Limb (tissue), 2 donors: ENCODE results near the gene TSHZ3.
A peak's percentile ranks its signal among the peaks of the same experiment; 100 is the strongest.

Experiments
- DNase-seq, 2 donors: peaks; one replicate each; pipeline ENCODE4 v3.0.0-alpha.2; 2016; ENCODE audit errors: extremely low spot score in 2 of 2

Gene TSHZ3

GRCh38 chr19:31290931-31291590 lies 58.2 kb downstream of the TSHZ3 start:
- no peak for DNase-seq

- DNase-seq = no peak
Observed at GRCh38 chr19:31289976-31290375, 59.3 kb downstream of the TSHZ3 start.

- no peak for DNase-seq
Observed at GRCh38 chr19:31289381-31289880, 59.8 kb downstream of the TSHZ3 start.

GRCh38 chr19:31286491-31286890 lies 62.7 kb downstream of the TSHZ3 start:
- no peak for DNase-seq

- DNase-seq = peak in 1 of 2 donors; percentile 36
Observed at GRCh38 chr19:31285744-31286143, 63.5 kb downstream of the TSHZ3 start.

GRCh38 chr19:31284621-31285020 lies 64.6 kb downstream of the TSHZ3 start:
- no peak for DNase-seq

- no peak for DNase-seq
Observed at GRCh38 chr19:31283701-31284100, 65.5 kb downstream of the TSHZ3 start.

- DNase-seq = no peak
Observed at GRCh38 chr19:31282346-31282745, 66.9 kb downstream of the TSHZ3 start.

- no peak for DNase-seq
Observed at GRCh38 chr19:31280287-31281006, 68.8 kb downstream of the TSHZ3 start.

GRCh38 chr19:31279436-31279765 lies 69.8 kb downstream of the TSHZ3 start:
- no peak for DNase-seq

- no peak for DNase-seq
Observed at GRCh38 chr19:31278555-31279435, 70.4 kb downstream of the TSHZ3 start.

- DNase-seq = no peak
Observed at GRCh38 chr19:31277516-31277915, 71.7 kb downstream of the TSHZ3 start.

- DNase-seq = no peak
Observed at GRCh38 chr19:31276831-31277230, 72.4 kb downstream of the TSHZ3 start.

- no peak for DNase-seq
Observed at GRCh38 chr19:31275068-31275334, 74.2 kb downstream of the TSHZ3 start.

GRCh38 chr19:31274251-31275067 lies 74.8 kb downstream of the TSHZ3 start:
- no peak for DNase-seq

- DNase-seq = no peak
Observed at GRCh38 chr19:31272583-31273106, 76.6 kb downstream of the TSHZ3 start.

GRCh38 chr19:31271306-31271911 lies 77.8 kb downstream of the TSHZ3 start:
- DNase-seq = no peak

- no peak for DNase-seq
Observed at GRCh38 chr19:31270897-31271296, 78.3 kb downstream of the TSHZ3 start.

- DNase-seq = no peak
Observed at GRCh38 chr19:31269425-31270127, 79.7 kb downstream of the TSHZ3 start.

GRCh38 chr19:31268751-31269383 lies 80.4 kb downstream of the TSHZ3 start:
- no peak for DNase-seq
